GM19452 (cell line): ENCODE results near the gene GPER1.
"Not testable (repeated sequence)": the region's sequence is repeated elsewhere in the genome, so short reads cannot be mapped to it uniquely, and the experiment has no call there.

Experiments used
- ATAC-seq: cut with Tn5 transposase; IDR thresholded peaks from one replicate; pipeline ENCODE4 v1.9.1; 2021; ENCODE audit not compliant: unreplicated experiment

The GPER1 gene

GRCh38 chr7:1116383-1117008 is 28.6 kb downstream of the GPER1 start:
- ATAC-seq, result not testable (repeated sequence)

GRCh38 chr7:1117321-1117928 is 29.5 kb downstream of the GPER1 start:
- no peak for ATAC-seq

- no peak for ATAC-seq
Observed at GRCh38 chr7:1119201-1119600, 31.3 kb downstream of the GPER1 start.

- no peak for ATAC-seq
Observed at GRCh38 chr7:1120791-1121190, 32.9 kb downstream of the GPER1 start.

GRCh38 chr7:1121476-1121875 is 33.6 kb downstream of the GPER1 start:
- no peak for ATAC-seq

- no peak for ATAC-seq
Observed at GRCh38 chr7:1121886-1122831, 34.2 kb downstream of the GPER1 start.

- no peak for ATAC-seq
Observed at GRCh38 chr7:1122832-1123501, 35.1 kb downstream of the GPER1 start.

GRCh38 chr7:1123715-1124114 is 35.8 kb downstream of the GPER1 start:
- ATAC-seq, result no peak

GRCh38 chr7:1124164-1124563 is 36.3 kb downstream of the GPER1 start:
- no peak for ATAC-seq

- ATAC-seq, result no peak
Observed at GRCh38 chr7:1124816-1125602, 37.1 kb downstream of the GPER1 start.

- no peak for ATAC-seq
Observed at GRCh38 chr7:1125603-1125969, 37.7 kb downstream of the GPER1 start.

GRCh38 chr7:1127001-1127400 is 39.1 kb downstream of the GPER1 start:
- ATAC-seq, result no peak

- no peak for ATAC-seq
Observed at GRCh38 chr7:1129431-1129830, 41.5 kb downstream of the GPER1 start.

- ATAC-seq, result no peak
Observed at GRCh38 chr7:1130021-1130990, 42.4 kb downstream of the GPER1 start.

GRCh38 chr7:1131471-1132265 is 43.8 kb downstream of the GPER1 start:
- no peak for ATAC-seq

GRCh38 chr7:1134951-1135350 is 47.0 kb downstream of the GPER1 start:
- no peak for ATAC-seq

GRCh38 chr7:1136841-1137516 is 49.1 kb downstream of the GPER1 start:
- ATAC-seq, result no peak

- peak; percentile 72 for ATAC-seq
Observed at GRCh38 chr7:1137517-1138167, 49.7 kb downstream of the GPER1 start.
